Astrocyte (in vitro differentiated cells and primary cell): ENCODE data around the gene CTNNA3. TPM values are rescaled to one million over a fixed set of nuclear protein-coding genes. Genes with fewer than 3 reads are reported as not detected.

Experiments used
- DNase-seq: peaks from one replicate; pipeline ENCODE4 v3.0.0-alpha.2; 2010; ENCODE audit warnings: low read depth
- FAIRE-seq: peaks from 2 replicates; lab custom pipeline; 2011; peaks lifted over from hg19 to GRCh38; lab: Jason Lieb, UNC
- H2AFZ ChIP-seq: 2 replicates; pipeline ENCODE4 v1.6.0; 2012; ENCODE audit warnings: low read depth, low read length, inconsistent platforms
- H3K27ac ChIP-seq: 2 replicates; pipeline ENCODE4 v1.5.1; 2011; ENCODE audit warnings: low read depth, low read length, inconsistent platforms
- H3K27me3 ChIP-seq: 2 replicates; pipeline ENCODE4 v1.6.0; 2011; ENCODE audit warnings: low read length, inconsistent platforms; ENCODE audit not compliant: insufficient read depth
- H3K36me3 ChIP-seq: 2 replicates; pipeline ENCODE4 v1.5.1; 2011; ENCODE audit warnings: low read length, inconsistent platforms; ENCODE audit not compliant: insufficient read depth
- H3K4me1 ChIP-seq: 2 replicates; pipeline ENCODE4 v1.5.1; 2011; ENCODE audit warnings: low read length, inconsistent platforms; ENCODE audit not compliant: insufficient read depth
- H3K4me2 ChIP-seq: 2 replicates; pipeline ENCODE4 v1.6.0; 2012; ENCODE audit warnings: low read length, inconsistent platforms
- H3K4me3 ChIP-seq: 2 replicates; pipeline ENCODE4 v1.5.1; 2011; ENCODE audit warnings: low read depth, mild to moderate bottlenecking, low read length, inconsistent platforms; ENCODE audit not compliant: insufficient read depth
- H3K79me2 ChIP-seq: 2 replicates; pipeline ENCODE4 v1.6.0; 2012; ENCODE audit warnings: mild to moderate bottlenecking, low read length, inconsistent platforms; ENCODE audit not compliant: insufficient read depth
- H3K9ac ChIP-seq: 2 replicates; pipeline ENCODE4 v1.6.0; 2012; ENCODE audit warnings: mild to moderate bottlenecking, low read length, inconsistent platforms
- H3K9me3 ChIP-seq: 2 replicates; pipeline ENCODE4 v1.5.1; 2012; ENCODE audit warnings: low read depth, mild to moderate bottlenecking, low read length, inconsistent platforms; ENCODE audit not compliant: insufficient read depth
- H4K20me1 ChIP-seq: 2 replicates; pipeline ENCODE4 v1.6.0; 2012; ENCODE audit warnings: low read length, inconsistent platforms; ENCODE audit not compliant: insufficient read depth
- H3K27ac Mint-ChIP-seq: one replicate; pipeline ENCODE4 v1.8.0; 2021; ENCODE audit warnings: mild to moderate bottlenecking, mixed read lengths; ENCODE audit not compliant: unreplicated experiment
- H3K27me3 Mint-ChIP-seq: one replicate; pipeline ENCODE4 v1.8.0; 2021; ENCODE audit warnings: low read depth, mixed read lengths; ENCODE audit not compliant: unreplicated experiment
- H3K36me3 Mint-ChIP-seq: one replicate; pipeline ENCODE4 v1.8.0; 2021; ENCODE audit warnings: low read depth, mixed read lengths; ENCODE audit not compliant: unreplicated experiment
- H3K4me1 Mint-ChIP-seq: one replicate; pipeline ENCODE4 v1.8.0; 2021; ENCODE audit warnings: low read depth, mixed read lengths; ENCODE audit not compliant: unreplicated experiment
- H3K4me3 Mint-ChIP-seq: one replicate; pipeline ENCODE4 v1.8.0; 2021; ENCODE audit warnings: mild to moderate bottlenecking, moderate library complexity, mixed read lengths; ENCODE audit not compliant: unreplicated experiment
- H3K9me3 Mint-ChIP-seq: one replicate; pipeline ENCODE4 v1.8.0; 2021; ENCODE audit warnings: mild to moderate bottlenecking, mixed read lengths; ENCODE audit not compliant: unreplicated experiment
- EZH2 ChIP-seq: IDR thresholded peaks from 2 replicates; pipeline ENCODE4 v1.6.1; 2012; ENCODE audit warnings: mild to moderate bottlenecking, low read length, inconsistent platforms; ENCODE audit not compliant: insufficient read depth
- total RNA-seq: library from RNA; stranded (reverse); gene quantifications from 2 replicates; pipeline ENCODE4 v1.2.1, GENCODE V29; 2021
- TF ChIP-seq, protein P1 (sequence below): IDR thresholded peaks from 2 replicates; pipeline ENCODE4 v1.5.1; 2011; ENCODE audit warnings: low read depth, mild to moderate bottlenecking, inconsistent platforms, low read length, moderate library complexity; ENCODE audit not compliant: insufficient read depth

The CTNNA3 gene
- total RNA-seq, 1 donor from 2014 or later, result 0.73 TPM

DNA sequence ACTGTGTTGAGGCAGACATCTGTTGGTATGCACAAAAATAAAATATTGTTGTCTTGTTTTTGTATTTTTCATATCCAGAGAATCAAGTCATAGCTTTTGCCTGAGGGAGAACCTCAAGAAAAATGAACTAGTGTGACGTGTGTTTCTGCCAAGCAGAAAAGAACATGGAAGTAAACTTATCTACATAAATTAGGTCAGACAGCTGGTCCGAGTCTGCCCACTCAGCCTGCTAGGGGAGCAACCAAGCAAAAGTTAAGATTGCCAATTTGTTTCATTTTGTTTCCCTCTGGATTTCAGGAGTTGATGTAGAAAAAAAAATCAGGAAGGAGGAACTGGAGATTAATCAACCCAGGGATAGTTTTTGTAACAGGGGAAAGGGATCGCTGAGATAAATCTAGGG, 1342.6 kb downstream of the CTNNA3 start:
- Histone ChIP-seq H3K27ac (no peak overlapping the region), H3K4me1 (no peaks in the 10 kb centered on the region), H3K9ac (no peak overlapping the region), H3K27me3 (no peaks in the 10 kb centered on the region), H3K79me2 (no peaks in the 10 kb centered on the region), H3K9me3 (no peaks in the 10 kb centered on the region), H2AFZ (no peak overlapping the region), H3K4me3 (no peak overlapping the region), H3K36me3 (no peaks in the 10 kb centered on the region), H3K4me2 (no peak overlapping the region), H4K20me1 (no peaks in the 10 kb centered on the region)
- no peak overlapping the region for H3K27ac Mint-ChIP-seq
- no peaks in the 10 kb centered on the region for H3K4me1 Mint-ChIP-seq
- no peaks in the 10 kb centered on the region for H3K9me3 Mint-ChIP-seq
- no peaks in the 10 kb centered on the region for H3K36me3 Mint-ChIP-seq
- no peak for DNase-seq
- no peak overlapping the region for H3K4me3 Mint-ChIP-seq
- FAIRE-seq, result no peak
- TF ChIP-seq, protein P1, sequence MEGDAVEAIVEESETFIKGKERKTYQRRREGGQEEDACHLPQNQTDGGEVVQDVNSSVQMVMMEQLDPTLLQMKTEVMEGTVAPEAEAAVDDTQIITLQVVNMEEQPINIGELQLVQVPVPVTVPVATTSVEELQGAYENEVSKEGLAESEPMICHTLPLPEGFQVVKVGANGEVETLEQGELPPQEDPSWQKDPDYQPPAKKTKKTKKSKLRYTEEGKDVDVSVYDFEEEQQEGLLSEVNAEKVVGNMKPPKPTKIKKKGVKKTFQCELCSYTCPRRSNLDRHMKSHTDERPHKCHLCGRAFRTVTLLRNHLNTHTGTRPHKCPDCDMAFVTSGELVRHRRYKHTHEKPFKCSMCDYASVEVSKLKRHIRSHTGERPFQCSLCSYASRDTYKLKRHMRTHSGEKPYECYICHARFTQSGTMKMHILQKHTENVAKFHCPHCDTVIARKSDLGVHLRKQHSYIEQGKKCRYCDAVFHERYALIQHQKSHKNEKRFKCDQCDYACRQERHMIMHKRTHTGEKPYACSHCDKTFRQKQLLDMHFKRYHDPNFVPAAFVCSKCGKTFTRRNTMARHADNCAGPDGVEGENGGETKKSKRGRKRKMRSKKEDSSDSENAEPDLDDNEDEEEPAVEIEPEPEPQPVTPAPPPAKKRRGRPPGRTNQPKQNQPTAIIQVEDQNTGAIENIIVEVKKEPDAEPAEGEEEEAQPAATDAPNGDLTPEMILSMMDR, result no peak
- no peaks in the 10 kb centered on the region for H3K27me3 Mint-ChIP-seq

DNA sequence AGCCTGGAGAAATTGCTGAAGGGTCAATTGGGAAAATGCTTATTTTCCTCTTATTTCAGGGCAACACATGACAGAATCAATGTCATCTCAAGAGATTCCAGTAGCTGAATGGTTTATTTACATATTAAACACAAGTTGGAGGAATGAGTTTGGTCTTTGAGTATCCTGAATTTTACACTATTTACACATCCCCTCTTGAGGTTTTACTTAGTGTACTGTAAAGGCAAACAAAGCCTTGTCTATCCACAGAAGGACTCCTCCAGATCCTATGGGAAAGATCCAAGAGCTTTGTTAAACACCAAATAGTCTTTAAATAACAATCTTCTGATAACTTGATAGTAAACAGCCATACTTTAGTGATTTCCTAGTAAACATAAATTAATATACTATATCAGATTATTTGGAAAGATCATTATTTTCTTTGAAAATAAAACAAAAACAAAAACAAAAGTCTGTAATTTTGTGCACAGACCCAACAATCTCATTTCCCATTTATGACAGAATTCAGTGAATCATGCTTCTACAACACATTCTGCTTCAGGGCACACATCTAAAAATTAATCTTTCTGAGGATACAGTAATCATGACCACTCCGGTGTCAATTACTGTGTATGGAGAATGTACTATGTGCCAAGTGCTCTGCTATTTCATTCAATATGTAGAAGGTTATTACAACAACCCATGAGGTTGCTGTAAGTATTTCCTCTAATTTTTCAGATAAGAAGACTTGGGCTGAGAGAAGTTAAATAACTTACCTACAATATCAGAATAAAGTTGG, 1345.2 kb downstream of the CTNNA3 start:
- Histone ChIP-seq H3K79me2 (no peaks in the 10 kb centered on the region), H3K4me1 (no peaks in the 10 kb centered on the region), H3K4me3 (no peak overlapping the region), H3K27ac (no peak overlapping the region), H3K9ac (no peak overlapping the region), H3K27me3 (no peaks in the 10 kb centered on the region), H4K20me1 (no peaks in the 10 kb centered on the region), H3K36me3 (no peaks in the 10 kb centered on the region), H3K4me2 (no peak overlapping the region), H2AFZ (no peak overlapping the region), H3K9me3 (no peaks in the 10 kb centered on the region)
- no peaks in the 10 kb centered on the region for H3K4me1 Mint-ChIP-seq
- no peaks in the 10 kb centered on the region for H3K27me3 Mint-ChIP-seq
- TF ChIP-seq, protein P1, result no peak
- no peak for TF ChIP-seq EZH2
- no peak overlapping the region for H3K4me3 Mint-ChIP-seq
- no peaks in the 10 kb centered on the region for H3K9me3 Mint-ChIP-seq
- DNase-seq, result no peak
- no peak overlapping the region for H3K27ac Mint-ChIP-seq
- no peak for FAIRE-seq
- no peaks in the 10 kb centered on the region for H3K36me3 Mint-ChIP-seq

DNA sequence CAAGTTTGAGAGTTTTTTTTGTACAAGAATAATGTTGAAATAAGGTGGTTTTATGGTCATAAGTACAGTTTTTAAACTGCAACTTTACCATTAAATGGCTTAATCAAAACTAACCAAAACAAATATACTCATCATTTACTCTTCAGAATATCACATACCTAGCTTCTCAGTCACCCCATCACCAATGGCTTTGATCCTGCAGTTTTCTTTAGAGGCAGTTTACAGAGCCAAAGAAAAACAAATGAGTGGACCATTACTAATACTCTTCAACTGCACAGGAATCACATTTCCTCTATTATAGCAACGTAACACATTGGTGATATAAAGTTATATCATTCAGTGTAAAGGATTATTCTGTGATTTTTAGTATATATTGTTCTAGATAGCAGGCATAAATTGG, 1346.3 kb downstream of the CTNNA3 start:
- Histone ChIP-seq H3K4me3 (no peak overlapping the region), H3K4me2 (peak overlapping the region; percentile 8), H2AFZ (no peak overlapping the region), H3K79me2 (no peaks in the 10 kb centered on the region), H3K4me1 (no peaks in the 10 kb centered on the region), H4K20me1 (no peaks in the 10 kb centered on the region), H3K36me3 (no peaks in the 10 kb centered on the region), H3K27me3 (no peaks in the 10 kb centered on the region), H3K9me3 (no peaks in the 10 kb centered on the region), H3K9ac (no peak overlapping the region), H3K27ac (no peak overlapping the region)
- Mint-ChIP-seq H3K4me1 (no peaks in the 10 kb centered on the region), H3K27me3 (no peaks in the 10 kb centered on the region), H3K36me3 (no peaks in the 10 kb centered on the region), H3K9me3 (no peaks in the 10 kb centered on the region), H3K4me3 (no peak overlapping the region), H3K27ac (no peak overlapping the region)
- TF ChIP-seq, protein P1, result no peak
- no peak for TF ChIP-seq EZH2
- peak; percentile 84 for FAIRE-seq
- DNase-seq, result peak; percentile 11
